Mammary epithelial cell (primary cell): Measurements from ENCODE around the gene CPNE1.

Source experiments
- CTCF ChIP-seq, 2 donors: IDR thresholded peaks in 1 of 2; conservative IDR thresholded peaks in 1 of 2; 2 replicates each; pipeline ENCODE4 v1.5.1; 2011 to 2012; ENCODE audit warnings: inconsistent platforms in 2 of 2, low read length in 2 of 2, mild to moderate bottlenecking in 2 of 2, control low read depth in 1 of 2, low read depth in 1 of 2; ENCODE audit not compliant: insufficient read depth in 1 of 2; ENCODE audit errors: extremely low read depth in 1 of 2
- EZH2 ChIP-seq: IDR thresholded peaks from 2 replicates; pipeline ENCODE4 v1.6.1; 2012; ENCODE audit warnings: low read length, inconsistent platforms, borderline replicate concordance

GRCh38 chr20:35606127-35606526, 58.6 kb downstream of the CPNE1 start:
- TF ChIP-seq CTCF (conservative IDR thresholded peaks at IDR 0.05 in 1 of 2, IDR thresholded peaks at IDR 0.05 in 1 of 2; ENCODE audit: extremely low read depth in 1 of 2, insufficient read depth in 1 of 2, low read depth in 1 of 2, low read length in 2 of 2) (no peak), EZH2 (no peak)
